GM19467 (cell line): ENCODE data around the gene RASSF8.

ENCODE experiments used
- ATAC-seq: cut with Tn5 transposase; IDR thresholded peaks from one replicate; pipeline ENCODE4 v1.9.1; 2021; ENCODE audit warnings: mild to moderate bottlenecking, moderate library complexity; ENCODE audit not compliant: unreplicated experiment

Gene RASSF8, protein sequence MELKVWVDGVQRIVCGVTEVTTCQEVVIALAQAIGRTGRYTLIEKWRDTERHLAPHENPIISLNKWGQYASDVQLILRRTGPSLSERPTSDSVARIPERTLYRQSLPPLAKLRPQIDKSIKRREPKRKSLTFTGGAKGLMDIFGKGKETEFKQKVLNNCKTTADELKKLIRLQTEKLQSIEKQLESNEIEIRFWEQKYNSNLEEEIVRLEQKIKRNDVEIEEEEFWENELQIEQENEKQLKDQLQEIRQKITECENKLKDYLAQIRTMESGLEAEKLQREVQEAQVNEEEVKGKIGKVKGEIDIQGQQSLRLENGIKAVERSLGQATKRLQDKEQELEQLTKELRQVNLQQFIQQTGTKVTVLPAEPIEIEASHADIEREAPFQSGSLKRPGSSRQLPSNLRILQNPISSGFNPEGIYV

DNA sequence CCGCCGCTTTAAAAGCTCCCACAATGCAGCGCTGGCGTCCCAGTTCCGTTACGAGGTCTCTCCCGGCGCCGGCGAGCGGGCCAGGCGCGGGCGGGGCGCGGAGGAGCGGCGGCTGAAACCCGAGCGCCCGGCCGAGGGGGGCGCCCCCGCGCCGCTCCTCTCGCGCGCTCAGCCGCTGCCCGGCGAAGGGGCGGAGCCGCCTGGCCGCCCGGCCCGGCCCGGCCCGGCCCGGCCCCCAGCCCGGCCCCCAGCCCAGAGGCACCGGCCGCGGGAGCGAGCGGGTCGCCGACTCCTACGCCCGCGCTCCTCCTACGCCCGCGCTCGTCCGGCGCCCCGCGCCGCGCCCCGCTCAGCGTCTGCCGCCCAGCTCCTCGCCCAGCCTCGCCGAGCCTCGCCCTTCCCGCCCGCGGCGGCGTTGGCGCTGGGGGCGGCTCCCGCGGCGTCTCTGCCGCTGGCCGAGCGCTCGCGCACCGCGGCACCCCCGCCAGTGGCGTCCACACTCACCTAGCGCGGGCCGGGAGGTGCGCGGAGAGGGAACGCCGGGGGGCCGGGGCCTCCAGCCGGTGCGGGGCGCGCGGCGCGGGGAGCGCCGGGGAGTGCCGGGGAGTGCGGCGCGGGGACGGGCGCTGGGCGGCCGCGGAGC is at the start of gene RASSF8:
Gene RASSF8, plus strand, starts transcription at position 255 of the 643 bp plus-strand sequence. CDS start 96,662 bp downstream, outside the sequence.
- ATAC-seq = peak; percentile 76

DNA sequence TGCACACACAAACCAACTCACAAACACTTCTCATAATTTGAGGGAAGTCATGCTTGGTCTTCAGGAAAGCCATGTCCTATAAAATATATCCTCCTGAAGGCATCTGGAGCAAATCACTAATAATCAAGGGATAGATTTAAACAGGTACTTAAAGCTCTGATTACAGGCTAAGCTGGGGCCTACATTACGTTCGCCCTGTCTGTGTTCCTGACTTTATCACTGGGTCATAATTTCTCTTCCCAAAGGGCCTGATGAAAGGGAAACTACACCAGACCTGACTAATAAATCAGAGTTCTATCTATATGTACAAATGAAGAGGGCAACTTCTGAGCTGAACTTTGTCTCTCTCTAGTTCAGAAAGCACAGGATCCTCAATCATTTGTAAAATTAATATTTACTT is 43.9 kb upstream of the RASSF8 start:
- no peak for ATAC-seq

DNA sequence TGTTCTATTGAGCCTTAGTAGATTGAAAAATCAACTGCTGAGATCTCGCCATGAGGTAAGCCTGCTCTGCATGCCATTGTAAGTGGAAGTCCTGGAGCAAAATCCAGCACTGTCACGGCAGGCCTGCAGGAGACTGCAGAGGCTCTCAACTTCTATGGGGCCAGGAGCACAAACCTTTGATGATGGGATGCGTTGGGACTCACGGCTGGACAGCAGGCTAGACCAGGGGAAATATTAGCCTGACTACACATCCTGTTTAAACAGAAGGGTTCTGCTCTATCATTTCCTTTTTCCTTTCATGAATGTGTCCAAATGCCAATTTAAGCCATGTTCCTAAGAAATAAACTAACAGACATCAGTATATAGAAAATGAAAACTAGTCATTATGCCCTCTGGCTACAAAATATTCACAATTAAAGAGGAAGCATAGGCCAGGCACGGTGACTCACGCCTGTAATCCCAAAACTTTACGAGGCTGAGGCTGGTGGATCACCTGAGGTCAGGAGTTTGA is 33.9 kb upstream of the RASSF8 start:
- no peak for ATAC-seq

DNA sequence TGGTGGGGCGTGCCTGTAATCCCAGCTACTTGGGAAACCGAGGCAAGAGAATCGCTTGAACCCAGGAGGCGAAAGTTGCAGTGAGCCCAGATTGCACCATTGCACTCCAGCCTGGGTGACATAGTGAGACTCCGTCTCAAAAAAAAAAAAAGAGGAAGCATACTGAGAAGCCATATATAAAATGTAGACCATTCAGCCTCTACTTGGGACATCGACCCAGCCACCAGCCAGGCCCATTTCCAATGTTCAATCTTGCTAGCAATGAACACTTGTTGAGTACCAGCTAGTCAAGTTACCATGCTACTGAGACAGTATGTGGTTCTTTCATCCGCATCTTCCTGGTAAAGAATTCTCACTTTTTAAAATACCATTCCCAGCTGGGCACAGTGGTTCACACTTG is 33.4 kb upstream of the RASSF8 start:
- ATAC-seq = no peak

DNA sequence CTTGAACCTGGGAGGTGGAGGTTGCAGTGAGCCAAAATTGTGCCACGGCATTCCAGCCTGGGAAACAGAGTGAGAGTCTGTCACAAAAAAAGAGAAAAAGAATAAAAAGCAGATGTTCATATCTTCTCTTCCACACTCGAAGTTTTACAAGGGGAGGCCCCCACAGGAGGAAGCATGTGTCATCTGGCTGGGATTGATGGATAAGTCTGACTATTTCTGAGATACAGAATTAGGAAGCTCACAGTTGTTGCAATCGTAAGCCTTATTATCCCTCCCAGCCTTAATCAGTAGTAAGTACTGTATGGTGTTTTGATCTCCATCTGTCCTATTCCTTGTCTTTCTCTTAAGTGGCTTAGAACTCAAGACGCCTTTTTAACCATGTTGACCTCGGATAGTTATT is 31.9 kb upstream of the RASSF8 start:
- ATAC-seq = no peak

DNA sequence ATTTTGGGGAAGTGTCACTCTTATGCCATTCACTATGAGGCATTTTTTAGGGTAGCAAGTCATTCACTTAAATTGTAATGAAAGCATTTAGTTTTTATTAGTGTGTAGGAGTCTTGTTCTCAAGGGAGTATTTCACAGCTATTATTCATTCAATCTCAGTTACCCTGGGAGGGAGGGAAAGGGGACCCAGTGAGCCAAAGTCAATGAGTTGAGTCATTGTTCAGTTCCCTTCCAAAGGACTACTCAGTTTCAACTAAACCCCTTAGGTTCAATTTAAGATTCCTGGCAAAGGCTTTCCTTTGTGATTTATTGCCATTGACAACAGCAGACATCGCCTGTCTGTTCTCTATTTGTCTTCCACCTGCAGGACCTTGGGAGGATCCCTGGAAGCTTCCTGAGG is 29.3 kb upstream of the RASSF8 start:
- ATAC-seq = no peak

DNA sequence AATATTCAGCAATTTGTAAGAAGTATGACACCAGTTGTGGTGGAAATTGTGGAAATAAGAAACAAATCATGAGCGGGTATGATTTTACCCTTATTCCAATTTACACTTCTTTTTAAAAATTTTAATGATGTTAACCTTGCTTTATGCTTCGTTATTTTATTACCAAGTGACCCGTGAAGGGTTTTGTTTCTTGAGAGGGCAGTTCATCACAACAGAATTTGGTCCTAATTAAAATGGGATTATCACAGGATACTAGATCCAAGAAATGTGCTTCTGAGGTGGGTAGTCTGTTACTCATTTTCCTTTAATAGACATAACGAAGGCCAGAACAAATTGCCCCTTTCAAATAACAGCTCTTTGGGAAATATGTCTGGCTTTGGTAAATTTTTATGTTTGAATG is 25.5 kb upstream of the RASSF8 start:
- no peak for ATAC-seq

DNA sequence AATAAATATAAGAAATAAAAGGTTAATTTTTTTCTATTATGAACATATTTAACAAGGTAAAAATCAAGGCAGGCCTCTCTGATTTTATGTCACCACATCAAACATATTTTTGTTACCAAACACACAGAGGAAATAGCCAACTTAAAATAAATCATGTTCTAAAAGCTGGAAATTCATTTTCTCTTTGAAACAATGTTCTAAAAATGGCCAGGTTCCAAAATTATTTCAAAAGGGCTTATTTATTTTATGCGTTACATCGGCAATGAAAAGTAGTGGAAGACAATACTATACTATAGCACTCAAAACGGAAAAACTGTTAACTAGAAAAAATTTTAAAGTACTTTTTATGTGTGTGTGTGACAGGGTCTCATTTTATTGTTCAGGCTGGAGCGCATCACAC is 24.0 kb upstream of the RASSF8 start:
- no peak for ATAC-seq

DNA sequence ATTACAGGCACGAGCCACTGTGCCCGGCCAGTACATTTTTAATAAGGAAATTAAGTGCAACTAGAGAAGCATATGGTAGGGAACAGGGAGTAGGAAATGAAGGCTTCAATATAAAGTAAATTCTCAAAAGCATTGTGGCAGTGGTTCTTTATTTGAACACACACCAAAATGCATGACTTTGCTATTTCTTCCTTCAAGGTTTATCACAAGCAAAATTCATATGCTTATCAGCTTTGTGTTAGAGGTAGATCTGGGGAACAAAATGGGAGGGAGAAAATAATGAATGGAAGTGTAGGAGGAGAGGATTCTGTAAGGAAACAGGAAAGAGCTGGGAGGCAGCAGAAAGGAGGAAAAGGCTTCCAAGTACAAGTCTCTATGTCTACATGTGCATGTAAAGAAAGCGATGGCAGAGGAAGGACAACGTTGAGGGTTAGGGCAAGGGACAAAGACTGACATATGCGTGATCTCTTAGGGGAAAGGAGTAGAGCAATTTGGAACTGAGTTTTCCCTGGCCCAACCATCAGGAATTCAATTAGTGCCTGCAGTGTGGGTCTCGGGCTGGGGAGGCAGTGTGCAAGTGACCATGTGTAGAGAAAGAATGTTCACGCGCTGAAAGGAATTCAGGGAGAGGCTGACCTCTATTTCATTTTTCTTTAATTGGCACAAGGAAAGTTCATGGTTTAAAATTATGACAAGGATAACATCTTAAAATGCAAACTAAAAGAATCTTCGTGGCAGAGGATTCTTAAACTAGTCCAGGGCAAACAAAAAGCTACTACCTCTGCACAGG is 22.9 kb upstream of the RASSF8 start:
- ATAC-seq = no peak

DNA sequence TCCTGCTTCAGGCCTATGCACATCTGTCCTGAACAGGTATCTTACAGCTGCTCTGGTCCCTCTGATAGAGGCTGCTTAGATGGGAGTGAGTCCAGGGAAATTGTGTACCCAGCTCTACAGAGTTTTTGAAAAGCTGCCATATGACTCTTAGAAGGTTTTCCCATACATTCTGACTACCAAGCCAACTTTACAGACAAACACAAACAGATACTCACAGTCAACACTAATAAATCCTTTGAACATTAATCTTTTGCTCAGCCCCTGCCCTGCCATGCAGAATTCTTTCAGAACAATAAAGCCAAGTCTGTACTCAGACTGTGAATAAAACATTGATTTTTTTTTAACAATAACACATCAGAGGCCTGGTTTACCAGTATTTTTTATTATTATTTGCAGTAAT is 21.4 kb upstream of the RASSF8 start:
- ATAC-seq = no peak

DNA sequence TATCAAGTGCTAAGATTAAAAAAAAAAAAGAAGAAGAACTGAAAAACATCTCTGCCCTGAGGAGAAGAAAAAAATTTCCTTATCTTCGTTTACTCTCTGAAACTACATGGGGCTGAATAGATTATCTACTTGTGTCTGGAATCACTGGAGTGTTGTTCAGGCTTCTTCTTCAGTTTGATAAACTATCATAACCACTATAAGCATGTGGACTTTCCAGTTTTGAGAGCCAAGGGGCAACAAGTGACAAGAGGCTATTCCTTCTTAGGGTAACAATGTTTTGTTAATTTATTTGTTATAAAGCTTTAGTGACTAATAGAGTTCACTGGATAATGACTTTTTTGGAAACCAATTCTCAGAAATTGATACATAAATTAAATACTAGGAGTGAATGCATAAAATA is 19.9 kb upstream of the RASSF8 start:
- ATAC-seq = no peak

DNA sequence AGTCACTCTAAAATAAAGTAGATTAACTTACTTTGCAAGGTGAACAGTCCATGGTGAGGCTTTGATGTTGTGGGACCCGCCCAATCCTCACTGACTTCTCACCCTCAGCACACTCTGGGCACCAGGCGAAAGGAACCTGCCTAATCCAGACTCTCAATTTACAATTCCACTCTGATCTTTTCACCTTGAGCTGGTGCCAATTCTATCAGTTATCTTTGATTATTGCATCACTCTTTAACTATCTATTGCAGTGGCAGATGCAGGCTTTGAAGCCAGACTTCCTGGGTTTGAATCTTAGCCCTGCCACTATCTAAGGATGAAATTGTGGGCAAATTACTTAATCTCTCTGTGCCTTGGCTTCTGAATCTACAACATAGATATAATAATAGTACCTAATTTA is 18.9 kb upstream of the RASSF8 start:
- ATAC-seq = no peak

DNA sequence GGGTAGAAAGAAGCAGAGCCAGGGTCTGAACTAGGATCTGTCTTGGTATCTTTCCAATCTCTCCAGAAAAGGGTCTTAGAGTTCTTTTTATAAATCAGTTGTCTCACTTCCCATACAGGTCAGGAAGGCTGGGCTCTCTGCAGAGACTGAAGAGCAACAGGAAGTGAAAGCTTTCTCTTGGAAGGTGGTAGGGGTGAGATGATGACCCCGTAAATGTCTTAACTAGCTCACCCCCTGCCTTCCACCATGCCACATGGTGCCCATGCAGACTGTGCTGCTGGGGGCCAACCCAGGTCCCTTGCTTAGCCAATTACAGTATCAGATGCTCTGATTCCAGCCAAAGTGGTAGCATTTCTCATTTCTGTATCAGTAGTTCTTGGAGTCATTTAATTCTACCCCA is 17.6 kb upstream of the RASSF8 start:
- no peak for ATAC-seq

DNA sequence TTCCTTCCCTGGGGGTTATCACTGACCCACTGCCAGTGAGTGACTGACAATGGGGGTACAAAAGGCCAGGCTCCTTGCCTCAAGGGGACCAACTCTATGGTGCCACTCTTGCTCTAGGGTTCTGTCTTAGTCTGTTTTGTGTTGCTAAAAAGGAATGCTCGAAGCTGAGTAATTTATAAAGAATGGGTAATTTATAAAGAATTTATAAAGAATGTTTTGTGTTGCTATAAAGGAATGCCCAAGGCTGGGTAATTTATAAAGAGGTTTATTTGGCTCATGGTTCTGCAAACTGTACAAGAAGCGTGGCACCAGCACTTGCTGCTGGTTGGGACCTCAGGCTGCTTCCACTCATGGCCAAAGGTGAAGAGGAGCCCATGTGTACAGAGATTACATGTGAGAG is 15.8 kb upstream of the RASSF8 start:
- ATAC-seq = no peak

DNA sequence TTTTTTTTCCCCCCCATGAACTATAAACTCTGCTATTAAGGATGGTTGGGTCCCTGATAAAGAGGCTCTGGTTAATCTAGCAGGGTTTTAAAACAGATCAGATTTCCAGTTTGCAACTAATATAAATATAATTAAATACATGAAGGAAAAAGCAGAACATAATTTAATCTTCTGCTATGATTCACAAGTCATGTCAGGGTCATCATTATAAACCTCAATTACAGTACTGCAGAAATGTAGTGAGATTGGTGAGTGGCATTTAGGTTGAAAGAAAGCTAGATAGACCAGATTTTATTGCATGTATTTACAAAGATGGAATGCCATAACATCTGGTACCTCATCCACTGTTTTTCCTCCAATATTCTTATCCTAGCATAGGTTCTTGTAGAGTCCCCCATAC is 14.5 kb upstream of the RASSF8 start:
- no peak for ATAC-seq

DNA sequence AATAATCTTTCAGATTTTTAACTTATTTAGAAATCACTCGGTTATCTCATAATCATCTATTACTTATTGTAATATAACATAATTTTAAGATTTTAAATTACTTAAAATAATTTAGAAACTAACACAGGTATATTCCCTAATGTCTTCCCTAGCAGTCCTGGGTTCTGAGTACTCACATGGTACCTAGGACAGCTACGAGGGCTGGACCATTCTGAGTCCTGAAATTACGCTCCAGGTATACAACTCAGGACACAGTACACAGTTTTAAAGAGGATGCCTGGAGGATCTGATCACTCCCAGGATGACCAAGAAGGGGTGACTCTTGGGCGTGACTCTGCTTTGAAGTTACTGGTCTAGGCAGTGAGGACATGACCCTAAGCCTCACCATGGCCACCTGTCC is 9.1 kb upstream of the RASSF8 start:
- ATAC-seq = no peak

DNA sequence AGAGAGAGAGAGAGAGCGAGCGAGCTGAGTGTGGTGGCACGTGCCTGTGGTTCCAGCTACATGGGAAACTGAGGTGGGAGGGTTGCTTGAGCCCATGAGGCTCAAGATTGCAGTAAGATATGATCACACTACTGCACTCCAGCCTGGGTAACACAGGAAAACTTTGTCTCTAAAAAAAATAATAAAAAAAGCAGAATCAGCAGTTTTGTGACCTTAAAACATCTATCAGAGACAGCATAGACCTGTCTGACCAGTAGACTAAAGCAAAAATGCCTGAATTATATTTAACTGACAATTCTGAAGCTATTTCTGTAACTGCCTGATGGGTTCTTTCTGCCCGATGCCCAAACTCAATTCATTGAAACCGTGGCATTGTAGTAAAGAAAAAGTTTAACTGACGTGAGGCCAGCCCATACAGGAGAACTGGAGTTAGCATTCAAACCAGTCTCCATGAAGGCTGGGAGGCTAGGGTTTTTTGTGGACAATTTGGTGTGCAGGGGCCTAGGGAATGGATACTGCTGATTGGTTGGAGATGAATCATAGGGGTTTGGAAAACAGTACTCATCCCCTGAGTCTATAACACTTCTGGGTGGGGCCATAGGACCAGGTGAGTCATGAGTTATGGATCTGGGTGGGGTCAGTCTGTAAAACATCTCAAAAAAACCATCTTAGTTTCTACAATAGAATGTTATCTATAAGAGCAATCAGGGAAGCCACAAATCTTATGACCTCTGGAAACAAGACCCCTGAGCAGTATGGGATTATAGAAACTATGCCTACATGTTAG is 8.0 kb upstream of the RASSF8 start:
- ATAC-seq = no peak

DNA sequence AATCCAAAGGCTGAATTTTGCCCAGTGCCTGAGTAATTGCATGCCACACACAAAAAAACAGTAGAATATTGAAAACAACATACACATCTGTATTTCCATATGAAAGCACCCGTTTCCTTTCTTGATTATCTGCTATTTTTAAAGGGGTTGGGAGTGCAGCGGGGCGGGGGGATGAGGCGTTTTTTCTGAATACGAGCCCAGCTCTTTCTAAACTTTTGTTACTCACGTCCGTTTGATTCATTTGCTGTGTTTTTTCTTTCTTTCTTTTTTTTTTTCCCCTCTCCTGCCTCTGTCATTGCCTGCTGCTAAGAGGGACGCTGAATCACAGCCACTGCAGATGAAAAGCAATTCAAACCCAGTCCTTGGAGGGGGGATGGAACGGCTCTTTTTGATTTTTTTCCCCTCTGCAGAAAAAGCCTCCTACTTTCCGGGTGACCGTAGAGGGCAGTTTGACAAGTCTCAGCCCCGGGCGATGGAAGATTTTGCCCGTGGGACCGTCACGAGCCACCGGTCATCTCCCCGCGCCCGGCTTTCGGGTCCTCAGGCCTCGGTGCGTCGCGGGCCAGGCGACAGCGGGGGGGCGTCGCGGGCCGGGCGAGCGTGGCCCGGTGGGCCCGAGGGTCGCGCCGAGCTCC is 572 bp upstream of the RASSF8 start:
- no peak for ATAC-seq

DNA sequence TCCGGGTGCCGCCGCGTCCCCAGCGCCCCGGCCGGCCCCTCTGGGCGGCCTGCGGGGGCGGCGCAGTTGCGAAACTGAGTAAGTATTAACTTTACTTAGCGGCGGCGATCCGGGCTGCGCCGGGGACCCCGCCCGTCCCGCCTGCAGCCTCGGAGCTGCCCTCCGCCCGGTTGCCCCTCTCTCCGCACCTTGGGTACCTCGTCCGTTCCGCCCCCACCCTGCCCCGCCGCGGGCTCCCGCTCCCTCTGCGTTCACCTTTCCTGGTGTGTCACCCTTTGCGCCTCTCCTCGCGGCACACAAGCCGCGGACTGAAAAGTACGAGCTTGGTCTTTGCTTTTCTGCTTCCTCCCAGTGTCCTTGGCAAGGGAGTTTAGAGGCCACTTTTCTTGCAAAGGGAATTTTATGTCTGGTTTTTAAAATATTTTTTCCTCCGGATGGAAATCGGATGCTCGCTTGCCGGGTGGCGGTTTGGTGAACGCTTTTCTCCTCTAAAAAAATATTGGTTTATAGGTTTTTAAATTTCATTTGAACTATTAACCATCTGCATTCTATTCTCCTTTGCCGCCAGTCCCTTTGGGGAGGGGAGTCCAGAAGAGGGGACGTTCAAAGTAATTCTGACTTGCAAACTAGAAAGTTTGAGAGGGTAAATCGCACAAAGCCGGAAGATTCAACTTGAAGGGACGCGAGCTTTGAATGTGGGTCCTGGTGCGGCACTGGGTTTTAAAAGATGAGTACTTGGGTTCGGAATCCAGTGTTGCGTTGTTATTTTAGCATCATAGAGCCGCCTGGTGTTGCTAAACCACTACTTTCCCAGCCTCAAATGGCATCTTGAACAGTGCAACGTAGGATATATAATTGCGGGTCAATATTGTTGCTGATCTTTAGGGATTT is 834 bp downstream of the RASSF8 start:
- ATAC-seq = peak; percentile 10
